Retinal pigment epithelial cell (primary cell): ENCODE results near the gene MSL2.
"Not testable (repeated sequence)": the region's sequence is repeated elsewhere in the genome, so short reads cannot be mapped to it uniquely, and the experiment has no call there.

Experiments
- DNase-seq: peaks from one replicate; pipeline ENCODE4 v3.0.0-alpha.2; 2010; ENCODE audit warnings: low read depth
- H3K4me3 ChIP-seq: 2 replicates; pipeline ENCODE4 v1.5.1; 2011; ENCODE audit warnings: mild to moderate bottlenecking, low read length, control low read depth, moderate library complexity
- TF ChIP-seq, protein P1 (sequence below): conservative IDR thresholded peaks from 2 replicates; pipeline ENCODE4 v1.5.1; 2011; ENCODE audit warnings: low read depth, low read length, control low read depth, inconsistent platforms

The MSL2 gene

DNA sequence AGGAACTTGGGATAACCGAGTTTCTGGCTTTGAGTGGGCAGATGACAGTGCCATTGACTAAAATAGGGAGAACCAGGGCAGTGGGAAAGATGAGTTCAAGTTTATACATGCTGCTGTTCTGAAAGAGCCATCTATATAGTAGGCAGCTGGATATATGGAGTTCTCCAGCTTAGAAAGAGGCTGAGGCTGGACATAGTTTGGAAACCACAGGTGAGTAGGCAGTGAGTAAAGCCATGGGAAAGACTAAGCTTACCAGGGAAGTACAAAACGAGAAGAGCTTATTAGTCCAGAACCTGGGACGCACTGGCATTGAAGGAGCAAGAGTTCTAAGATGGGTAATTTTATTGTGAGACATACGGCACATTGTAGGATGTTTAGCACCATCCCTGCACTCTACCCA, 54.2 kb downstream of the MSL2 start:
- TF ChIP-seq, protein P1, sequence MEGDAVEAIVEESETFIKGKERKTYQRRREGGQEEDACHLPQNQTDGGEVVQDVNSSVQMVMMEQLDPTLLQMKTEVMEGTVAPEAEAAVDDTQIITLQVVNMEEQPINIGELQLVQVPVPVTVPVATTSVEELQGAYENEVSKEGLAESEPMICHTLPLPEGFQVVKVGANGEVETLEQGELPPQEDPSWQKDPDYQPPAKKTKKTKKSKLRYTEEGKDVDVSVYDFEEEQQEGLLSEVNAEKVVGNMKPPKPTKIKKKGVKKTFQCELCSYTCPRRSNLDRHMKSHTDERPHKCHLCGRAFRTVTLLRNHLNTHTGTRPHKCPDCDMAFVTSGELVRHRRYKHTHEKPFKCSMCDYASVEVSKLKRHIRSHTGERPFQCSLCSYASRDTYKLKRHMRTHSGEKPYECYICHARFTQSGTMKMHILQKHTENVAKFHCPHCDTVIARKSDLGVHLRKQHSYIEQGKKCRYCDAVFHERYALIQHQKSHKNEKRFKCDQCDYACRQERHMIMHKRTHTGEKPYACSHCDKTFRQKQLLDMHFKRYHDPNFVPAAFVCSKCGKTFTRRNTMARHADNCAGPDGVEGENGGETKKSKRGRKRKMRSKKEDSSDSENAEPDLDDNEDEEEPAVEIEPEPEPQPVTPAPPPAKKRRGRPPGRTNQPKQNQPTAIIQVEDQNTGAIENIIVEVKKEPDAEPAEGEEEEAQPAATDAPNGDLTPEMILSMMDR, result no peak
- DNase-seq, result no peak
- H3K4me3 ChIP-seq, result no peak overlapping the region

GRCh38 chr3:136141291-136141785, 54.8 kb downstream of the MSL2 start:
- DNase-seq, result no peak

GRCh38 chr3:136136454-136136853, 59.7 kb downstream of the MSL2 start:
- no peak for DNase-seq
- TF ChIP-seq, protein P1, result no peak
- H3K4me3 ChIP-seq, result no peak overlapping the region

More at GRCh38 chr3:136141291-136141785, 54.8 kb downstream of the MSL2 start:
- H3K4me3 ChIP-seq, result no peak overlapping the region
- TF ChIP-seq, protein P1, result no peak

DNA sequence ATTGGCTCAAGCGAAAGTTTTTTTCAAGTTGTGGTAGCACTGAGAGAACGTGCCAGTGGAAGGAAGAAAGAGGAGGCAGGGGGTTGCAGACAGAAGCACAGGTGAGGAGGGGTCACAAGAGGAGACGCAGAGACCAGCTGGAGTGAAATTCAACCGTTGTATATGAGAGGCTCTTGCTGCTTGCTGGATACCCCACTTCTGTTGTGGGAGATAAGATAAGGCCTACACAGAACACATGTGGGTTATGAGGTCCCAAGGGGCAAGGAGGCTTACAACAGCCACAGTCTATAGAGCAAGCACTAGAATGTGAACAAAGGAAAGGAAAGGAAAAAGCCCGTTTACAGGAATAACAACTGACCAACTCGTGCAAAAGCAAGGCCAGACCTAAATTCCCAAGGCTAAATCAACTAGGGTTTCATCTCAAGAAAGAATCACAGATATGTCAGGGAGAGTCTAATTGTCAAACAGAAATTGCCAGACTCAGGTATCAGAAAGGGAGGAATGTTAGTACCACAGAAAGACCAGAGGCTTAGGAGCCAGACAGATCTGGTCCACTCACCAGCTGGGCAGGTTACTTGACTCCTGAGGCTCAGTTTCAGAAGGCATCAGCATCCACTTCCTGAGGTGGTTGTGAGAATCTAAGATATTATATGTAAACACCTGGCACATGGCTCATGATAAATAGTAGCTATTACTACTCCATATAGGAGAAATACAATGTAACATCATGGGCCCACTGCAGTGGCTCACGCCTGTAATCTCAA, 60.9 kb downstream of the MSL2 start:
- TF ChIP-seq, protein P1, result no peak
- DNase-seq, result no peak
- H3K4me3 ChIP-seq, result no peak overlapping the region

DNA sequence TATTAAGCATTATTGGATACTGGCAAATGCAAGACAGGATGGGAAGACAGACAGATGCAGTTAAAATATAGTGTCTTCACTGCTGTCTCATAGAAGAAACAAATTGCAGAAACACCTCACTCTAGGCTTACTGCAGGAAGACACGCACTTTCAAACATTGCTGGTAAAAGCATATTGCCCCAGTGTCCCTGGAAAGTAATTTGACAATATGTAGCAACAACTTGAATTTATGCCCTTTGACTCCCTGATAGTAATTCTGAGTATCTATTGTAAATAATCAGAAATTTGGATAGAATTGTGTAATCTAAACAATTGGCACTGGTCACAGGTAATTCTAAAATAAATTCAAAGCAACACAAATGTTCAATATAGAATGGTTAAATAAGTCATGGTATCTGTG, 62.0 kb downstream of the MSL2 start:
- no peak overlapping the region for H3K4me3 ChIP-seq
- TF ChIP-seq, protein P1, result no peak
- no peak for DNase-seq

DNA sequence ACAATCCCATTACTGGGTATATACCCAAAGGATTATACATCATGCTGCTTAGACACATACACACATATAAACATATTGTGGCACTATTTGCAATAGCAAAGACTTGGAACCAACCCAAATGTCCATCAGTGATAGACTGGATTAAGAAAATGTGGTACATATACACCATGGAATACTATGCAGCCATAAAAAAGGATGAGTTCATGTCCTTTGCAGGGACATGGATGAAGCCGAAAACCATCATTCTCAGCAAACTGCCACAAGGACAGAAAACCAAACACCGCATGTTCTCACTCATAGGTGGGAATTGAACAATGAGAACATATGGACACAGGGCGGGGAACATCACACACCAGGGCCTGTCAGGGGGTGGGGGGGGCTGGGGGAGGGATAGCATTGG, 64.5 kb downstream of the MSL2 start:
- H3K4me3 ChIP-seq, DNase-seq: not testable (repeated sequence)

DNA sequence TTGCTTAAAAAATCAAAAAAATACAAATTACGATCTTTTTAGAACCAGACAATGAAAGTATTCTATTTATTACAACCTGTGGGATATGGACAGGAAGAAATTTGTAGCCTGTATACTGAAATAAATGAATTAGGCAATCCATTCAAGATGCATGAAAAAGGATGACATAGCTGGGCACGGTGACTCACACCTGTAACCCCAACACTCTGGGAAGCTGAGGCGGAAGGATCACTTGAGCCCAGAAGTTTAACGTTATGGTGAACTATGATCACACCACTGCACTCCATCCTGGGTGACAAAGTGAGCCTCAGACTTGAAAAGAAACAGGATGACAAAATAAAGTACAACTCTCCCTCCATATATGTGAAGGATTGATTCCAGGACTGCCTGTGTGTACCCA, 74.1 kb downstream of the MSL2 start:
- DNase-seq, result no peak
- TF ChIP-seq, protein P1, result no peak
- H3K4me3 ChIP-seq, result no peak overlapping the region
